Glomerular endothelial cell (primary cell): ENCODE results near the gene ALDH1B1. TPM values are rescaled to one million over a fixed set of nuclear protein-coding genes. Genes with fewer than 3 reads are reported as not detected.

Experiments used
- DNase-seq: peaks from one replicate; pipeline ENCODE4 v3.0.0-alpha.2; 2011; ENCODE audit warnings: low read depth, low spot score; ENCODE audit errors: extremely low read depth
- total RNA-seq: library from RNA; depleted of rRNA; stranded (reverse); fragments of >200 nt; gene quantifications from 2 replicates; pipeline ENCODE4 v1.2.3, GENCODE V29; 2015

The ALDH1B1 gene
- total RNA-seq, 1 donor from 2014 or later, result 28.9 TPM

DNA sequence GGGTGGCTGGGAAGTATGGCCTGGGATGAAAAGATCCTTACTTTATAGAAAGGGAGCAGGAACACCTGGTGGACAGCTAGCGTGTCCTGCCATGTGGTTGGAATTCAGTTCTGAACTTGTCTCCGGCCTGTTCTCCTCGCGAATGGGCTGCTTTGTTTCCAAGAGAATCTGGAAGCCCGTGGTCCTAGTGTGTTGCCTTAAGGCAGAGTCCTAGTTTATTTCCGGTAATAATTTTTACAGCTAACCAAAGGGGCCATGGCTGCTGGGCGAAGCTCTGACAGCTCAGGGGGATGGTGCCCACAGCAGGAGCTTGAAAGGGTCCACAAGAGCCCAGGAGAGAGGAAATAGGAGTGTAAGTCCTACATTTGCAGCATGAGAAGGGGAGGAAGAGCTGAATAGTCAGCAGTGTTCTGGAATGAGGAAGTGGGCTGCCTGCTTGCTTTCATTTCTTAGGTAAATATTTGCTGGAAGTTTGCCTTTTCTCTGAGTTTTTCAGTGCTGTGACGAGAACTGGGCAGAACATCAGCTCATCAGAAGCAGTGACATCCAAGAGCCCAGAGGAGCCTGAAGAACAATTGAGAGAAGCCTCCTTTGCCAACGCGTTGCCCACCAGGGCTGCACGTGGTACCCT, 44.8 kb downstream of the ALDH1B1 start:
- no peak for DNase-seq

DNA sequence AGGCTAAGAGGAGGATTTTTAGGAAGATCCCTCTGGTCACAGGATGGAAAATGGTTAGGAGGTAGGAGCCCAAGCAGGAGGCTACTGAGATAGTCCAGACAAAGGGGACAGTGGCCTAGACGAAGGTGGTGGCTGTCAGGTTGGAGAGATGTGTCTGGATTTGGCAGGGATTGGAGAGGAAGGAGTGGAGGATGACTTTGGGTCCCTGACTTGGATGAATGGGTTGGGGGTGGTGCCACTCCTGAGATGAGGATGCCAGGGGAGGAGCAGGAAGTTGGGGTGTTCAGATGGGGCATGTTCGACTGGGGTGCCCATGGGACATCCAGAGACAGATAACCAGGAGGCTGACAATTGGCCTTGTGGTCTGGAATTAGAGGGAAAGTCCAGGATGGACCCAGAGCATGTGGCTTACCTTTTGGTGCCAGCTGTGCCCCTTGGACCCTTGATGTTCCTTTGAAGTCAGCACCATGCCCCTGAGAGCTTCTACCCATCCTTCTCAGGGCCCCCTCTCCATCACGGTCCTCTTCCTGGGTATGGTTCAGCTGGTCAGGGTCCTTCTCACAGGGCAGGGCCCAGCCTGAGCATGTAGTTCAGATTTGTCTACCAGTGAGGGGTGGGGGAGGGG, 46.9 kb downstream of the ALDH1B1 start:
- no peak for DNase-seq

DNA sequence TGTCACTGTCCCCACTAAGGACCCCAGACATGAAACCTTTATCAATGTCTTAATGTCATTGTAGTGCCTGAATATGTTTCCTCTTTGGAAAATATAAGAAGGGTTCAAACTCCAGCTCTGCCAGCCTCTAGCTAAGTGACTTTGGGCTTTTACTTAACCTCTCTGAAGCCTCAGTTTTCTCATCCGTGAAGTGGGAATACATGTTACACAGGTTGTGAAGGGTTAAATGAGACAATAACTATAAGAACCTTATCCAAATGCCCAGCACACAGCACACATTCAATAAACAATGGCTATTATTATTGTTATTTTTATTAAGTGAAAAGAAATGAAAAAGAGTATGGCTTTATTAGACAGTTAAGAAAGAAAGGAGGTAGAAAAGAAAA, 47.4 kb downstream of the ALDH1B1 start:
- no peak for DNase-seq

DNA sequence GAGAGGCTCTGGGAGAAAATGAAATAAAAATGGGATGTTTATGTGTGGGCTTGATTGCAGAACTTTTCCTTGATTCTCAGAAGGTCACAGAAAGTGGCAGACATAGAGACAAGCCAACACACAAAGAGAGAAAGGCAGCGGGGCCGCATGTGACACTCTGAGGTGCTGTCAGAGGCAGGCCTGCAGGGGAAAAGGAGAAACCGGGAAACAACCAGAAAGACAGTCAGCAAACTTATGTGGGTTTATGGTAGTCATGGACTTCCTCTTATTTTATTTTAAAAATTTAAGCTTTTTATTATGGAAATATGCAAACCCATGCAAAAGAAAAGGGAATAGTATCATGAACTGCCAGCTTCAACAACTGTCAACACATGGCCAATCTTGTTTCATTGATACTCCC, 48.0 kb downstream of the ALDH1B1 start:
- DNase-seq, result no peak

DNA sequence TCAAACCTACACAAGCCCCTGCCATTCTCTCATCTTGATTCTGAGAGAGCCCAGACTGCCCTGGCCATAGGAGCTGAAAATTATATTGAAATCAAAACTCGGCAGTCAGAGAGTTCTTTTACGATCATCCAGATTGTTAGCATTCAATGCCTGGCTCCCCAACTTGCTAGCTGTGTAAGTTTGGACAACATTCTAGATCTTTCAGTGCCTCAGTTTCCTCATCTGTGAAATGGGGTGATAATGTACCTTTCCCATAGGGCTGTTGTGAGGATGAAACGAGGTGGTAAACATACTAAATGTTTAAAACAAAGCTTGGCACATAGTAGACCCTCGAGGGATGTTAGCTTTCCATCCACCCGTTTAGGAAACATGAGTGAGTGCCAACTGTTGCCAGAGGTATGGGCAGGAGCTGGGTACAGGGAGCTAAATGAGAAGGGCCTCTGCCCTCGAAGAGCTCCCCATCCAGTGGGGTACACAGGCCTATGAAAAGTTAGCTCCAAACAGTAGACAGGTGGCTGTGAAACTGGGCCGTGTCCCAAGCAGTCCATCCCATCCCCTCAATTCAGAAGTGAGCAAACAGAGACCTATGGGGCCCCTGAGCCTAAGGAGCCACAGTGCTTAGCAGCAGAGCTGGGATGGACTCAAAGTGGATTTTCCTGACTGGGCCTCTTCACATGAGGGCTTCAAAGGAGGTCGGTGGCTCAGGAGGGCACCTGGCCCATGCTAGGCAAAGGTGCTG, 49.0 kb downstream of the ALDH1B1 start:
- DNase-seq, result no peak

DNA sequence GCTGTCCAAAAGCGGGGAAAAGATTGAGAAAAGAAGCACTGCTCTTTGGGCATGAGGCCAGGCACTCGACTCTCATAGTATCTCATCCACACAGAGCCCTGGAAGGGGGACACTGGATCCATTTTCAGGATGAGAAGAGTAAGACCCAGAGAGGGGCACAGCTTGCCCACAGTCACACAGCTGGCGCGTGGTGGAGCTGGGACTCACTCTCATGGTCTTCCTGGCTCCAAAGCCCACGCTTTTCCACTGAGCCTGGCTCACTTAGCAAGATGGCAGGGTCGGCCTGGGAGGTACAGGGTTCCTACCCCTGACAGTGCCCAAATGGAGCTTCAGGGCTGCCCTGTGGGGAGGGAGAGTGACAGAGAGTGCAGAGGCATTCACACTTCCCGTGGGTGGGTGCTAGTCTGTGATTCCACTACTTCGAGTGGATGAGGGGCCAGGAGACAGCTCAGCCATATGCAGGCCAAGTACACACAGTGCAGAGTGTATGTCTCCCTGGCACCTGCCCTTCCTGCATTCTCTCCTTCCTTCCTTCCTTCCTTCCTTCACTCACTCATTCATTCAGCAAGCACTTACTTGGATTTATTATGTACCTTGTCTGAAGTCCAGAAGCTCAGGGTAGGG, 50.1 kb downstream of the ALDH1B1 start:
- DNase-seq, result no peak

DNA sequence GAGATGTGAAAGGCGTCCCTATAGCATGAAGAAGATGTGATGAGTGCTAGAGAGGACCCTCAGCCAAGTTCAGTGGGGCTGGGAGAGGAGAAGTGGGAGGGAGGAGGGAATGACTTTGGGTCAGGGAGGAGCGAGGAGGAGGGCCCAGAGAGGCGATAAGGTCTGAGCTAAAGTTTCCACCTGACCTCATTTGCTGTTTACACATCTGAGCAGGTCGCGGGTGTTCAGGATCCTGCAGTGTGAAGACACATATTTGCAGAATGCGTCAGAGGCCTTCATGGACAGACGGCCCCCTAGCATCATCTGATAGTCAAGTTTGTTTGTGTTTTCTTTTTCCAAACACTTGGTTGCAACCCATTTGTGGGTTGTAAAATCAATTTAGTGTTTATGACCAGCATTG, 50.7 kb downstream of the ALDH1B1 start:
- no peak for DNase-seq

DNA sequence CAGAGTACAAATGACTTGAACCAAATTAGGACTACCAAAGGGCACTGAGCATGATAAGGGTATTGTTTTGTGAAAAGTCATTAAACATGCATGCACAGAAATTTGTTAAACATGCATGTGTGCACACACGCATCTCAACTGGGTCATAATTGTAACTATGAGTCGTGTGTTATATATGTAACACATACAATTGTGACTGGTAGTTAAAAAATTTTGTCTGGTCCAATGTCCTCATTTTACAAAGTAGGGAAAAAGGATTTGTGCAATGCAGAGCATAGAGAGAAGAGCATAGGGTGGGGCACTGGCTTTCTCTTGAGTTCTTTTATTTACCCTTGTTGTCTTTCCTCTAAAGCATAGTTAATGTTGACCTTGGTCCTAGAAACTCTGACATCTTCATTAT, 51.1 kb downstream of the ALDH1B1 start:
- no peak for DNase-seq

DNA sequence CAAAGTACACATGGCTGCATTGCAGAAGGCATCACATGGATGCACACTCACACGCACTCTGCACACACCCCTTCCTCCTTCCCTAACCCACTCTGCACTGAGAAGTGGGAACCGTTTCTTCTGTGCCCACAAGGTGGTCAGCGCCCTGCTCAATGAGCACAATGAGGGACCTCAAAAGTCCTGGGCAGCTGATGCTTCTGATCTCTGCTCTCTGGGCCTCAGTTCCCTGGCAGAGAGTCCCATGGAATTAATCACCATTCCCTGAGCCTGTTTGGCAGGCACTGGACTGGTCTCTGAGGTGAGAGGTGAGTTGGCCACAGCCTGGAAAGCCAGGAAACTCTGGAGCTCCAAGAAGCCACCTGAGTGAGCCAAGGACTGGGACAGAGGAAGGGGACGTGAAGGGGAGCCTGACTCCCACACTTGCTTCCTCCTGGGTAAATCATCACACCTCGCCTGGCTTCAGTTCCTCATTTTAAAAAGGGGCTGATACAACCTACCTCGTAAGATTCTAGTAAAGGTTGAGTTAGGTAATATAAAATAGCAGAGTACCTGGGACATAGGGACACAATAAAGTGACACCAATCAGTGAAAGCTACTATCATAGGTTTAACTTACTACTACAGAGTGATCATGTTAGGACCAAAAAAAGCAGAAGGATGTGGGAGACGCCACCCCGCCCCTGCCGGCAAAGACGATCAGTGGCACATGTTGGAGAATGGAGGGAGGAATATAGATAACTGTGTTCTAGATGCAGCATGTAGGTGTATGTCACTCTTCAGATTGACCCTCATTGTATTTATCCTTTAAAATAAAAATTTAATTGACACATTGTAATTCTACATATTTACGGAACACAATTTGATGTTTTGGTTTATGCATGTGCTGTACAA, 52.9 kb downstream of the ALDH1B1 start:
- DNase-seq, result no peak

DNA sequence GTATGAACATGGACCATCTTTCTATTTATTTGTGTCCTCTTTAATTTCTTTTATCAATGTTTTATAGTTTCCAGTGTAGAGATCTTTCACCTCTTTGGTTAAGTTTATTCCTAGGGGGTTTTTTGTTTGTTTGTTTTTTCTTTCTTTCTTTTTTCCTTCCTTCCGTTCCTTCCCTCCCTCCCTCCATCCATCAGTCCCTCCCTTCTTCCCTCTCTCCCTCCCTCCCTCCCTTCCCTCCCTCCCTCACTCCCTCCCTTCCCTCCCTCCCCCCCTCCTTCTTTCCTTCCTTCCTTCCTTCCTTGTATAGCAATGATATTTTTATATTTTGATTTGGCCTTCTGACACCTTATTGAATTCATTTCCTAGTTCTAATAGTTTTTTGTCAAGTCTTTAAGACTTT, 55.2 kb downstream of the ALDH1B1 start:
- no peak for DNase-seq

Other genes with a start within 250 kb of the ALDH1B1 start
- gene IGFBPL1, start 31.8 kb downstream of the ALDH1B1 start, total RNA-seq, result 0.35 TPM in 1 of 2 replicates, not detected in the other
- gene ANKRD18A, start 227.9 kb downstream of the ALDH1B1 start, total RNA-seq, result 0.12 and 0.24 TPM in 2 replicates